Activated CD8-positive, alpha-beta T cell treated with anti-CD3 and anti-CD28 coated beads, Interleukin-2, amount 10 ng/mL, durations not matched to agents 7 days and 5 days (primary cell): ENCODE results near the gene COL27A1. TPM values are rescaled to one million over a fixed set of nuclear protein-coding genes. Genes with fewer than 3 reads are reported as not detected.

Experiments
- ATAC-seq: fragments of 150-1000 bp; cut with Tn5 transposase; one replicate; pipeline ENCODE4 v1.10.0; 2021; ENCODE audit warnings: moderate library complexity
- CTCF ChIA-PET: fragments of 350-600 bp; sonication (Branson Sonifier 250); formaldehyde crosslinking; loops from one replicate; lab custom pipeline; 2021; ENCODE audit warnings: antibody characterized with exemption; lab: Charles Lee
- POLR2A ChIA-PET: fragments of 350-600 bp; sonication (Branson Sonifier 250); formaldehyde crosslinking; loops from one replicate; lab custom pipeline; 2021; ENCODE audit warnings: antibody characterized with exemption; lab: Charles Lee
- DNase-seq: peaks from one replicate; pipeline ENCODE4 v3.0.0-alpha.2; 2020
- H3K27ac Mint-ChIP-seq: one replicate; pipeline ENCODE4 v1.8.0; 2021; ENCODE audit warnings: mild to moderate bottlenecking, mixed read lengths
- H3K27me3 Mint-ChIP-seq: one replicate; pipeline ENCODE4 v1.8.0; 2021; ENCODE audit warnings: low read depth, mixed read lengths
- H3K36me3 Mint-ChIP-seq: one replicate; pipeline ENCODE4 v1.8.0; 2021; ENCODE audit warnings: low read depth, mixed read lengths
- H3K4me1 Mint-ChIP-seq: one replicate; pipeline ENCODE4 v1.8.0; 2021; ENCODE audit warnings: low read depth, mixed read lengths
- H3K4me3 Mint-ChIP-seq: one replicate; pipeline ENCODE4 v1.8.0; 2021; ENCODE audit warnings: mild to moderate bottlenecking, mixed read lengths
- H3K9me3 Mint-ChIP-seq: one replicate; pipeline ENCODE4 v1.8.0; 2022; ENCODE audit warnings: mixed read lengths; ENCODE audit not compliant: insufficient read depth
- total RNA-seq, 2 experiments: library from RNA; stranded (reverse); gene quantifications; one replicate each; pipeline ENCODE4 v1.2.3, GENCODE V29; 2021

COL27A1 gene
- total RNA-seq, 2 experiments from 2014 or later: 0.47 to 0.99 TPM

DNA sequence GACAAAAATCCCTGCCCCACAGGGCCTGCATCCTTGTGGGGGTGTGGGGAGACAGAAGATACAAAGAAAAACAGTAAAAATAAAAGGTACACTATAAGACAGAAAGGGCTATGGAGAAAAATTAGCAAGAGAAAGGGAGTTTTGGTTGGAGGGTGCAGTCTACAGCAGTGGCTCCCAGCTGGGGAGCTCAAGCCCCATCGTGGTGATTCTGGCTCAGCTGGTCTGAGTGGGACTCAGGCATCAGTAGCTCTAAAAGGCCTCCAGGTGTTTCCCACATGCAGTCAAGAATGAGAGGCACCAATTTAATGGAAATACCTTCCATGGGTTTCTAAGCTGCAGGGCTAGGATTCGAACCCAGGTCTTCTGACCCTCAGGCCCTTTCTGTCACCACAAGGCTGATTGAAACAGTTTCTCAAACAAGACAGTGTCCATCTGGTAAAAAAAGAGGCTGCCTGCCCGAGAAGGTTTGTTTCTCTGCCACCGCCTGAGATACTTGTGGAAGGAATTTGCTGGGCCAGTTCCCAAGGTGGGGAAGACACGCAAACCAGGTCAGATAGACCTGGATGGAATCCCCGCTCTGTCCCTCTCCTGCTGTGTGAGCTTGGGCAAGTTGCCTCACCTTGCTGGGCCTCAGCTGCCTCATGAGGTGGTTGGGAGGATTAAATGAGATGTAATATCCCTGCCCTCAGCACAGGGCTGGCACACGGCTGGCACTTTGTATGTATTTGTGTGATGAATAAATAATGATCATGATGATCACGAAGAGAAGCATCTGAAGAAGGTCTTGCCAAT lies 43.1 kb downstream of the COL27A1 start:
- Mint-ChIP-seq H3K9me3 (no peaks in the 10 kb centered on the region), H3K36me3 (no peaks in the 10 kb centered on the region), H3K4me1 (no peaks in the 10 kb centered on the region), H3K4me3 (no peak overlapping the region), H3K27me3 (no peaks in the 10 kb centered on the region), H3K27ac (no peak overlapping the region)
- ChIA-PET CTCF (no interaction called here), POLR2A (no interaction called here)
- ATAC-seq (no peak), DNase-seq (no peak)

DNA sequence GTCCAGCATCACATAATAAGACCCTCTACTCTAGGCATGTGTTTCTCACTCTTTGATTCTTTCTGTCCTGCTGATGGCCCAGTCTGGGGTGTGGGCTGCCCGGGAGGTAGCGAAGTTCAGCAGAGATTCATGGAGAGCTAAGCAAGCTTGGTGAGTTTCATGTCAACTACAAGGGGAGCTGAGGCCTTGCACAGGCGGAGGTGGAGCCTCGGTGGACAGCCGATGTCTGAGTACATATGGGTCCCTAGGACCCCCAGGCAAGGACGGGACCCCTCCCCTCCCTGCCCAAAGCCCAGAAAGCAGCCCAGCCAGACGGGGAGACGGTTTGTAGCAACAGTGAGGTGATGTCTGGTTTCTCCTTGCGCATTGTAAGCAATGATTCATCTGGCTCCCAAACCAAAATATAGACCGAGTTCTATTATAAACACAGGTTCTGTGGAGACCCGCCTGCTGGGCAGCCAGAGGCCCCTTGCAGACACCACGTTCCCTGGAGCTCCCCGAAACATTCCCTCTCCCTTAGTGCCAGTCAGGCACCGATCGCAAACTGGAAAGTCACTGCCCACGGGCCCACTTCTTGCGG lies 45.5 kb downstream of the COL27A1 start:
- no peaks in the 10 kb centered on the region for H3K9me3 Mint-ChIP-seq
- POLR2A ChIA-PET: interaction anchor here (0.6 kb wide), 1 partner anchor 35 kb away, joined by 3 read pairs; no protein-coding TSS in a partner anchor
- H3K4me3 Mint-ChIP-seq: no peak overlapping the region
- CTCF ChIA-PET: no interaction called here
- DNase-seq: no peak
- H3K27me3 Mint-ChIP-seq: no peaks in the 10 kb centered on the region
- H3K4me1 Mint-ChIP-seq: no peaks in the 10 kb centered on the region
- no peak for ATAC-seq
- no peaks in the 10 kb centered on the region for H3K36me3 Mint-ChIP-seq
- H3K27ac Mint-ChIP-seq: no peak overlapping the region

- Mint-ChIP-seq H3K4me1 (no peaks in the 10 kb centered on the region), H3K27me3 (no peaks in the 10 kb centered on the region), H3K27ac (no peak overlapping the region), H3K4me3 (no peak overlapping the region), H3K9me3 (no peaks in the 10 kb centered on the region), H3K36me3 (no peaks in the 10 kb centered on the region)
- DNase-seq (no peak), ATAC-seq (no peak)
- ChIA-PET POLR2A (no interaction called here), CTCF (interaction anchor here (1.0 kb wide), 1 partner anchor 88 kb away, joined by 3 read pairs; no protein-coding TSS in a partner anchor)
Measured at GRCh38 chr9:114202396-114202795, 47.1 kb downstream of the COL27A1 start.

- H3K27ac Mint-ChIP-seq: no peak overlapping the region
- no peak for DNase-seq
- no peaks in the 10 kb centered on the region for H3K9me3 Mint-ChIP-seq
- ATAC-seq: no peak
- H3K36me3 Mint-ChIP-seq: no peaks in the 10 kb centered on the region
- H3K4me3 Mint-ChIP-seq: no peak overlapping the region
- no peaks in the 10 kb centered on the region for H3K27me3 Mint-ChIP-seq
- H3K4me1 Mint-ChIP-seq: no peaks in the 10 kb centered on the region
- ChIA-PET CTCF (no interaction called here), POLR2A (no interaction called here)
Measured at GRCh38 chr9:114202849-114203248, 47.5 kb downstream of the COL27A1 start.

DNA sequence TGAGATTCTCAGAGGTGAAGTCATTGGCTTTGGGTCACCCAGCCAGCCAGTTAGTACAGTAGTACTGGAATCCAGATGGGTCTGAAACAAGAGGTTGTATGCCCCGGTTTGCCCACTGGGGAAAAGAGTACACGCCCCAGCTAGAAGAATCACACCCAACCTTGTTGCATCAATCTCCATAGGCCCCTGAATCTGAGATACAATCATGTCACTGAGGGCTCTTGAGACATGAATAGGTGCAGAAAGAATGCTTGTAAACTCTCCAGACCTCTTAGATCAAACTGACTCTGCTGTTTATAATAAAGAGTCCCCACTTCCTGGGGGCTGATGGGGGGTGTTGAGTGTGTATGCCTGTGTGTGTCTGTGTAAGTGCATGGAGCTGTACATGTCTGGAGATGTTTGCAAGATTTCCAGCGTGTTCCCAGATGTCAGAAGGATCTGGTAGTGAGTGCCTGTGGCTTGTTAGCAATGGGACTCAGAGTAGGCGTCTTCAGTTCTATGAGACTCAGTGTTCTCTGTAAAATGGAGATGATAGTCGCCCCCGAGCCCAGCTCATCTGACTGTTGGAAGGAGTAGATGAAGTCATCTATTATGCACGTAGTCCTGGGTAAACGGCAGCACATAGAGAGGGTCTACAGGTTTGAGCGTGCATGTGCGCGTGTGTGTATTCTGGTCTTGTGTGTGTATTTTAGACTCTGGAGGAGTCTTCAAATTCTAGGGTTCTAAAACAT lies 48.2 kb downstream of the COL27A1 start:
- ChIA-PET CTCF (interaction anchor here (1.6 kb wide), 1 partner anchor 88 kb away, joined by 3 read pairs; no protein-coding TSS in a partner anchor), POLR2A (no interaction called here)
- Mint-ChIP-seq H3K4me1 (no peaks in the 10 kb centered on the region), H3K27me3 (no peaks in the 10 kb centered on the region), H3K36me3 (no peaks in the 10 kb centered on the region), H3K4me3 (no peak overlapping the region), H3K9me3 (no peaks in the 10 kb centered on the region), H3K27ac (no peak overlapping the region)
- ATAC-seq (no peak), DNase-seq (no peak)

GRCh38 chr9:114204265-114204664 lies 48.9 kb downstream of the COL27A1 start:
- ChIA-PET CTCF (interaction anchor here (1.6 kb wide), 1 partner anchor 87 kb away, joined by 3 read pairs; no protein-coding TSS in a partner anchor), POLR2A (no interaction called here)
- Mint-ChIP-seq H3K4me1 (no peaks in the 10 kb centered on the region), H3K9me3 (no peaks in the 10 kb centered on the region), H3K4me3 (no peak overlapping the region), H3K27ac (no peak overlapping the region), H3K27me3 (no peaks in the 10 kb centered on the region), H3K36me3 (no peaks in the 10 kb centered on the region)
- DNase-seq: no peak
- ATAC-seq: no peak

DNA sequence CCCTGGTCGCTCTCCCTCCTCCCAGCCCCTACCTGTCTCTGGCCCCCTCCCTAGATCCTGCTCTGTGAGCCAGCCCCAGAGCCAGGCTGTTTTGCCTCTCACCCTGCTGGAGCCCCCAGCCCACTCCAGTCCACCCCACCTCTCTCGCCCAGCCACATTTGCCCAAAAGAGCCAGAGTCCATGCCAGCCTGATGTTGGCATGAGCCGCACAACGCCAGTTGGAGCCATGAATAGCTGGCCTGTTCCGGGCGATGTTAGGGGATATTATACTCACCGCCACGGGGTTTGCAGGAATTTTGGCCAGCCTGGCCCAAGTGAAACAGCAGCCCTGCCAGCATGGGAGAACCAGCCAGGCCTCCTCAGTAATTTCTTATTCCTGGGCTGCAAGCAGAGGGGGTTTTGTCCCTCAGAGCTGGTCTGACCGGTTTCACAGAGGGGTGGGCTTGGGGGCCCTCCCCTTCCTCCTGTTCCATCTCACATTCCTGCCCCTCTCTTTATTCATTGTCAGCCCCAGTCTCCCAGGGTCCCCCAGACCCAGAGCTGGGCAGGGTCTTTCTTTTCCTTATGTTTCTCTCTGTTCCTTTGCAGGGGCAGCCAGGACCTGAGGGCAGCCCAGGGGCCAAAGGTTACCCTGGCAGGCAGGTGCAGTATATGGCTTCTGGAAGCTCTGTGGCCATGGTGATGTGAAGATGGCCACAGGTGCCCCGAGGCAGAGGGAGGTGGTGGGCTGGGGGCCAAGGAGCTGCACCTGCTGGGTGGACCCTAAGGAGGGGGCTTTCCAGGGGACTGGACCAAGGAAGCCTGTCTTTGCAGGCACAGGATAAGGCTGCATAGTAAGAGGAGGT lies 50.1 kb downstream of the COL27A1 start:
- DNase-seq (no peak), ATAC-seq (no peak)
- POLR2A ChIA-PET: no interaction called here
- Mint-ChIP-seq H3K4me3 (no peak overlapping the region), H3K27me3 (no peaks in the 10 kb centered on the region), H3K4me1 (no peaks in the 10 kb centered on the region), H3K36me3 (no peaks in the 10 kb centered on the region), H3K27ac (no peak overlapping the region), H3K9me3 (no peaks in the 10 kb centered on the region)
- CTCF ChIA-PET: interaction anchor here (1.6 kb wide), 1 partner anchor 86 kb away, joined by 3 read pairs; no protein-coding TSS in a partner anchor

GRCh38 chr9:114206221-114206789 lies 51.0 kb downstream of the COL27A1 start:
- POLR2A ChIA-PET: no interaction called here
- no peak overlapping the region for H3K27ac Mint-ChIP-seq
- no peaks in the 10 kb centered on the region for H3K9me3 Mint-ChIP-seq
- no peaks in the 10 kb centered on the region for H3K36me3 Mint-ChIP-seq
- H3K4me1 Mint-ChIP-seq: no peaks in the 10 kb centered on the region
- DNase-seq: no peak
- H3K4me3 Mint-ChIP-seq: no peak overlapping the region
- H3K27me3 Mint-ChIP-seq: no peaks in the 10 kb centered on the region
- CTCF ChIA-PET: no interaction called here
- ATAC-seq: no peak

DNA sequence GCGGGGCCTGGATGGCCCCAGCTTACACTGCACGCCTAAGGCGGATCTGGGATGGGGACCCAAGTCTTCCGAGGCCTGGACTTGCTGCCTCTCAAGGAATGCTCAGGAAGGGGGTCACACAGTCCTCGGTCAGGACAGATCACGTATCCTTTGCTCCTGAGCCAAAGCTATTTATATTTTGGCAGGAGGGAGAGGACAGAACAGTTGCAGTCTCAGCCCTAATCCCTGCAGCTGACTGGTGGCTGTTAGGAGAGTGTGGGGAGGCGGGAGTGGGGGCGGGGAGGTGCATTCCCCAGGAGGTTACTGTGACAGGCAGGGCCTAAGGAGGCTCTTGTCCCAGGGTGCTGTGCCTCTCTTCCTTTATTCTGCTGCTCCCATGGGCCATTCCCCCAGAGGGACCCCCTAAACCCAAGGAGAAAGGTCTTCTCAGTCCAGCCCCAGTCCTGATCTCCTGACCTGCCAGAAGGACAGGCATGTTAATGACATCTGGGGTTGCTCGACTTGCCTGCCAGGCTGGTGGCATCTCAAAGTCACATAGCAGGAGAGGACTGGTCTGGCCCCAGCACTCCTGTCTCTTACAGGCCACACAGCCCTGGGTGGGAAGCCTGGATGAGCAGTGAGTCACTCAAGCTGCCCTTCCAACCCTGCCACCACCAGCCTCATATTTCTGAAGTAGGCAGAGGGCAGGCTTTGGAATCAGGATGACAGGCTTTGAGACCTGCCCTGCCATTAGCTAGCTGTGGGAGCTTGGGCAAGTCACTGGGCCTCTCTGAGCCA lies 51.9 kb downstream of the COL27A1 start:
- no peak overlapping the region for H3K4me3 Mint-ChIP-seq
- H3K27me3 Mint-ChIP-seq: no peaks in the 10 kb centered on the region
- ChIA-PET POLR2A (no interaction called here), CTCF (no interaction called here)
- H3K27ac Mint-ChIP-seq: no peak overlapping the region
- ATAC-seq: no peak
- no peaks in the 10 kb centered on the region for H3K36me3 Mint-ChIP-seq
- H3K9me3 Mint-ChIP-seq: no peaks in the 10 kb centered on the region
- no peak for DNase-seq
- no peaks in the 10 kb centered on the region for H3K4me1 Mint-ChIP-seq

GRCh38 chr9:114207845-114208244 lies 52.5 kb downstream of the COL27A1 start:
- ChIA-PET POLR2A (no interaction called here), CTCF (no interaction called here)
- no peak for ATAC-seq
- Mint-ChIP-seq H3K27me3 (no peaks in the 10 kb centered on the region), H3K4me3 (no peak overlapping the region), H3K36me3 (no peaks in the 10 kb centered on the region), H3K9me3 (no peaks in the 10 kb centered on the region), H3K27ac (no peak overlapping the region), H3K4me1 (no peaks in the 10 kb centered on the region)
- DNase-seq: no peak

GRCh38 chr9:114209151-114209550 lies 53.8 kb downstream of the COL27A1 start:
- Mint-ChIP-seq H3K4me3 (no peak overlapping the region), H3K4me1 (no peaks in the 10 kb centered on the region), H3K27me3 (no peaks in the 10 kb centered on the region), H3K36me3 (no peaks in the 10 kb centered on the region), H3K9me3 (no peaks in the 10 kb centered on the region), H3K27ac (no peak overlapping the region)
- CTCF ChIA-PET: no interaction called here
- no peak for ATAC-seq
- no peak for DNase-seq
- POLR2A ChIA-PET: no interaction called here
